ENCODE data around the gene CLPTM1L.

DNA sequence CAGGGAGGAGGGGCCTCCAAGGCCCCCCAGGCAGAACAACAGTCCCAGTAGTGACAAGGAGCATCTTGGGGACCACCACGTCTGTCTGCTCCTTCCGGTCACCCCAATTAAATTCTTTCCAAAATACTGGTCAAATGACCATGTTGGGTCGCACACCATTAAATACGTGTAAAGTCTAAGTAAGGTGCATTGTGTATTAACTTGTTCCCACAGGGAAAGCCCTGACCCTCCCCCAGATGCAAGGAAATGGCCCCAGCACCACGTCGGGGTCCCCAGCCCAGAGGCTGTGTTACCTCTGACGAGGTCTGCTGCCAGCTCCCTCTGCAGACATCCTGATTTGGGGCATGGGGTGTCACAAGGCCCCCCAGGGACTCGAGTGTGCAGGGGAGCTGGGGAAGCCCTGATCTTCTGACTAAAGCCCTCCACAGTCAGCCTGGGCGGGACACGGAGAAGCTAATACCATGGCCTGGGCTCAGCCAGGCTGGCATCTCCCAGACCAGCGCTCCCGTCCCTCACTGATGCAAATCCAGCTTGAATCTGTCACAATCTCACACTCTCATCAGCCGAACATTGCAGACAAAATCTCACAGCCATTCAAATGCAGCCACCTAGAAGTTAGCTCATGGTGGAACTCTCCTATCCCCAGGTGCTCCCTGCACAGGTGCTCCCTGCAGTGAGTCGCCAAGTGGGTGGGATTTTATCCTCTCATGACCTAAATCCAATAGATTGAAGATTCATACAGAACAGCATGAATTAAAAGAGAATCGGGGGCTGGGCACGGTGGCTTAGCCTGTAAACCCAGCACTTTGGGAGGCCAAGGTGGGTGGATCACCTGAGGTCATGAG is 63.6 kb downstream of the CLPTM1L start:
- no peak for TF ChIP-seq CTCF (IDR thresholded peaks at IDR 0.05)
- TF ChIP-seq POLR2A (IDR thresholded peaks at IDR 0.05): no peak
- no peak for TF ChIP-seq POLR2AphosphoS5 (IDR thresholded peaks at IDR 0.05)
- TF ChIP-seq EP300 (IDR thresholded peaks at IDR 0.05): no peak

Measured in suprapubic skin (tissue), 4 donors.